Measurements from ENCODE around the gene CC2D2B.

GRCh38 chr10:96014473-96015102 is 106.8 kb downstream of the CC2D2B start:
- TF ChIP-seq, protein P1, sequence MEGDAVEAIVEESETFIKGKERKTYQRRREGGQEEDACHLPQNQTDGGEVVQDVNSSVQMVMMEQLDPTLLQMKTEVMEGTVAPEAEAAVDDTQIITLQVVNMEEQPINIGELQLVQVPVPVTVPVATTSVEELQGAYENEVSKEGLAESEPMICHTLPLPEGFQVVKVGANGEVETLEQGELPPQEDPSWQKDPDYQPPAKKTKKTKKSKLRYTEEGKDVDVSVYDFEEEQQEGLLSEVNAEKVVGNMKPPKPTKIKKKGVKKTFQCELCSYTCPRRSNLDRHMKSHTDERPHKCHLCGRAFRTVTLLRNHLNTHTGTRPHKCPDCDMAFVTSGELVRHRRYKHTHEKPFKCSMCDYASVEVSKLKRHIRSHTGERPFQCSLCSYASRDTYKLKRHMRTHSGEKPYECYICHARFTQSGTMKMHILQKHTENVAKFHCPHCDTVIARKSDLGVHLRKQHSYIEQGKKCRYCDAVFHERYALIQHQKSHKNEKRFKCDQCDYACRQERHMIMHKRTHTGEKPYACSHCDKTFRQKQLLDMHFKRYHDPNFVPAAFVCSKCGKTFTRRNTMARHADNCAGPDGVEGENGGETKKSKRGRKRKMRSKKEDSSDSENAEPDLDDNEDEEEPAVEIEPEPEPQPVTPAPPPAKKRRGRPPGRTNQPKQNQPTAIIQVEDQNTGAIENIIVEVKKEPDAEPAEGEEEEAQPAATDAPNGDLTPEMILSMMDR (IDR thresholded peaks at IDR 0.05; ENCODE audit: low read depth, low read length, poor library complexity, severe bottlenecking) = no peak
- no peak for TF ChIP-seq EZH2phosphoT487 (IDR thresholded peaks at IDR 0.05; ENCODE audit: borderline replicate concordance, low read length)

All from DOHH2 (cell line).